T-cell (primary cell): ENCODE measurements around the gene PAN3. TPM values are rescaled to one million over a fixed set of nuclear protein-coding genes. Genes with fewer than 3 reads are reported as not detected.
"Not testable (repeated sequence)": the region's sequence is repeated elsewhere in the genome, so short reads cannot be mapped to it uniquely, and the experiment has no call there.

ENCODE experiments used
- ATAC-seq, 4 experiments: fragments of 200-7000 bp in 3 of 4; fragments of 150-1000 bp in 1 of 4; cut with Tn5 transposase; replicated peaks in 1 of 4; 1 replicate in 3 of 4; 2 replicates in 1 of 4; pipeline ENCODE4 v1.10.0; 2021; ENCODE audit warnings: moderate library complexity in 3 of 4, mild to moderate bottlenecking in 2 of 4, moderate number of reproducible peaks in 1 of 4
- CTCF ChIA-PET, 2 donors: fragments of 300-600 bp; sonication (Branson Sonifier 250); formaldehyde crosslinking; loops; one replicate each; lab custom pipeline; 2022; ENCODE audit warnings: antibody characterized with exemption in 2 of 2; lab: Charles Lee
- POLR2A ChIA-PET, 2 donors: fragments of 300-600 bp; sonication (Branson Sonifier 250); formaldehyde crosslinking; loops; one replicate each; lab custom pipeline; 2022; ENCODE audit warnings: antibody characterized with exemption in 2 of 2; lab: Charles Lee
- DNase-seq, 35 experiments: peaks; one replicate each; pipeline versions ENCODE4 v3.0.0 to v3.0.0-alpha.2; 2013 to 2023
- H3K27ac ChIP-seq: one replicate; pipeline ENCODE4 v1.5.1; 2013; ENCODE audit warnings: low read length
- H3K27me3 ChIP-seq, 2 experiments: replicated peaks in 1 of 2; 1 replicate in 1 of 2; 2 replicates in 1 of 2; pipeline versions ENCODE4 v1.6.1 to v1.7.0; 2013; ENCODE audit warnings: low read length in 1 of 2, mixed read lengths in 1 of 2; ENCODE audit not compliant: control insufficient read depth in 2 of 2, insufficient read depth in 2 of 2; ENCODE audit errors: extremely low read depth in 1 of 2
- H3K36me3 ChIP-seq, 2 donors: 1 replicate in 1 of 2; 2 replicates in 1 of 2; pipeline versions ENCODE4 v1.6.1 to v1.7.0; 2013; ENCODE audit warnings: low read length in 1 of 2; ENCODE audit not compliant: control insufficient read depth in 2 of 2, insufficient read depth in 1 of 2; ENCODE audit errors: extremely low read depth in 1 of 2
- H3K4me1 ChIP-seq, 2 experiments: 1 replicate in 1 of 2; 2 replicates in 1 of 2; pipeline versions ENCODE4 v1.6.1 to v1.7.0; 2013; ENCODE audit warnings: low read length in 2 of 2, mixed read lengths in 1 of 2; ENCODE audit not compliant: insufficient read depth in 2 of 2, control insufficient read depth in 1 of 2; ENCODE audit errors: extremely low read depth in 1 of 2
- H3K4me3 ChIP-seq, 2 donors: 1 replicate in 1 of 2; 2 replicates in 1 of 2; pipeline versions ENCODE4 v1.5.1 to v1.7.0; 2013; ENCODE audit warnings: mild to moderate bottlenecking in 2 of 2, low read length in 1 of 2, moderate library complexity in 1 of 2; ENCODE audit not compliant: control insufficient read depth in 1 of 2; ENCODE audit errors: extremely low read depth in 1 of 2
- H3K9me3 ChIP-seq: 2 replicates; pipeline ENCODE4 v1.7.0; 2013
- H3K27ac Mint-ChIP-seq, 2 donors: one replicate each; pipeline ENCODE4 v1.8.0; 2020 to 2021; ENCODE audit warnings: mild to moderate bottlenecking in 2 of 2, mixed read lengths in 2 of 2
- H3K27me3 Mint-ChIP-seq, 2 donors: one replicate each; pipeline ENCODE4 v1.8.0; 2021 to 2022; ENCODE audit warnings: mixed read lengths in 2 of 2
- H3K36me3 Mint-ChIP-seq: one replicate; pipeline ENCODE4 v1.8.0; 2021; ENCODE audit warnings: mixed read lengths
- H3K4me1 Mint-ChIP-seq, 3 donors: one replicate each; pipeline ENCODE4 v1.8.0; 2020 to 2022; ENCODE audit warnings: mixed read lengths in 3 of 3, mild to moderate bottlenecking in 1 of 3
- H3K4me3 Mint-ChIP-seq, 3 donors: one replicate each; pipeline ENCODE4 v1.8.0; 2020 to 2022; ENCODE audit warnings: mild to moderate bottlenecking in 3 of 3, mixed read lengths in 3 of 3, moderate library complexity in 3 of 3
- H3K9me3 Mint-ChIP-seq, 3 donors: one replicate each; pipeline ENCODE4 v1.8.0; 2020 to 2022; ENCODE audit warnings: mixed read lengths in 3 of 3
- WGBS: methylation state at CpG from one replicate; pipeline ENCODE4 v1.1.5; 2013; ENCODE audit warnings: missing lambda C conversion rate; ENCODE audit not compliant: insufficient coverage; 5-methylcytosine and 5-hydroxymethylcytosine counted together
- total RNA-seq, 35 experiments: library from RNA in 6 of 35; stranded (reverse) in 6 of 35; fragments of 120-200 nt in 1 of 35; gene quantifications; one replicate each; pipeline versions ENCODE4 v1.2.1 to v1.2.4 and lab custom pipeline; 2013 to 2026

The PAN3 gene
- total RNA-seq, 5 donors from 2014 or later (not counting 1 experiment from before 2014, with no cell fraction given): 62.9 to 79.6 (median 69.3) TPM

GRCh38 chr13:28099396-28100149, 38.8 kb upstream of the PAN3 start:
- ATAC-seq (peak in 1 of 4 experiments; percentile 14), DNase-seq (no peak)
- peaks cover 37 to 63% of the 10 kb centered on the region in 2 donors for H3K27me3 Mint-ChIP-seq
- peak overlapping the region in 1 of 2 donors; percentile 76 for H3K4me3 ChIP-seq
- H3K4me3 Mint-ChIP-seq: peak overlapping the region; percentile 65 to 79 (median 67)
- peaks cover 0 to 14% of the 10 kb centered on the region in 2 experiments for H3K4me1 ChIP-seq
- no peaks in the 10 kb centered on the region for H3K9me3 Mint-ChIP-seq
- ChIA-PET CTCF (interaction anchor here in 1 of 2 donors (0.6 kb wide), 1 partner anchor 15 kb away, joined by 4 read pairs; no protein-coding TSS in a partner anchor), POLR2A (interaction anchor here in 1 of 2 donors (0.7 kb wide), 1 partner anchor 31 kb away, joined by 3 read pairs; no protein-coding TSS in a partner anchor)
- H3K27ac ChIP-seq: no peak overlapping the region
- H3K27ac Mint-ChIP-seq: no peak overlapping the region
- WGBS: 4% methylated on average over 21 of the region's 35 CpGs
- H3K4me1 Mint-ChIP-seq: peaks cover 5 to 10% (median 9%) of the 10 kb centered on the region in 3 donors
- no peaks in the 10 kb centered on the region for H3K9me3 ChIP-seq
- no peaks in the 10 kb centered on the region for H3K36me3 Mint-ChIP-seq
- no peaks in the 10 kb centered on the region for H3K36me3 ChIP-seq
- peaks cover 0 to 43% of the 10 kb centered on the region in 2 experiments for H3K27me3 ChIP-seq

DNA sequence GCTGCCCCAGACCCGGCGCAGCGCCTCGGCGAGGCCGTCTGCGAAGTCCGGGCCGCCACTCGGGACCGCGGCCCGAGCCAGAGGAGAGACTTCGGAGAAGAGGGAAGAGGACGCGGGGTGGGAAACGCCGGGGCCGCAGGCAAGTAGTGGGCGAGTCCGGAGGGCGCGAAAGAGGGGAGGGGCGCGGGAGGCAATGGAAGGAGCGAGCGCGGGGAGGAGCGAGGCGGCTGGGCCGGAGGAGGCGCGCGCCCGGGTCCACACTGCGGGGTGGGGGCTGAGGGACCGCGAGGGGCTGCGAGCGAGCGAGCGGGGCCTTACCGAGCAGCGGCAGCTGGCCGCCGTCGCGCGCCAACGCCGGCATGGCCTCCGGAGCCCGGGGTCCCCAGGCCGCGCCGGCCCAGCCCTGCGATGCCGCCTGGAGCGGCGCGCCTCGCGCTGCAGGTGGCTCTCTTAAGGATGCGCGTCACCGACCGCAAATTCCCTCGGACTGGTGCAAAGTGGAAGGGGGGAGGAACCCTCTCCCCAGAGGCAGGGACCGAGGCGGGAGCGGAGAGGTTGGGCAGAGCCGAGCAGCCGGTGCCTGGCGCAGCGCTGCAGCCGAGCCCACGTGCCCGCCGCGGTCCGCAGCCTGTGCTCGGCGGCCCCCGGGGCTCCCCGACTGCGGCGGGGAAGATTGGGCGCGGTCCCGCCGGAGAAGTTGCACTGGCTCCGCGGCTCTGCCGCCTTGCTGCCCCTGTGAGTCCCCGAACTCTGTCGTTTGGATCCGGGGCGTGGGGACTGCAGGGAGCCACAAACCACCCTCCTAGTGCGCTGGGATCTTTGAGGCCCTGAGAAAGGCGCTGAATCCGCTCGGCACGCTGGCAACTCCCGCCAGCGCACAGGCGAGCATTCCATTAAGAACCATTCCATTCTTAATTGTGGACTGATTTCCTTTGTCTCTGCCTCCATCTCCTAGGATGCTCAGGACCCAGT, 37.9 kb upstream of the PAN3 start, which contains the start of gene FLT3:
FLT3 (minus strand) TSS at position 427 of the 972 bp plus-strand sequence; CDS start at position 361, 66 bp downstream.
- peaks cover 0 to 14% of the 10 kb centered on the region in 2 experiments for H3K4me1 ChIP-seq
- no peaks in the 10 kb centered on the region for H3K9me3 ChIP-seq
- Mint-ChIP-seq H3K4me1 (peaks cover 5 to 10% (median 9%) of the 10 kb centered on the region in 3 donors), H3K27me3 (peaks cover 35 to 66% of the 10 kb centered on the region in 2 donors), H3K36me3 (no peaks in the 10 kb centered on the region), H3K9me3 (no peaks in the 10 kb centered on the region), H3K27ac (no peak within 1 kb of the TSS), H3K4me3 (peak within 1 kb of the TSS; percentile 65 to 79 (median 67))
- WGBS: 2% methylated on average over 106 of the region's 106 CpGs
- DNase-seq (peak in 19 of 35 experiments; percentile 0 to 40 (median 4)), ATAC-seq (peak; percentile 63 to 72 (median 67))
- POLR2A ChIA-PET: no interaction called here
- CTCF ChIA-PET: no interaction called here
- H3K27ac ChIP-seq: no peak within 1 kb of the TSS
- peak within 1 kb of the TSS in 1 of 2 donors; percentile 76 for H3K4me3 ChIP-seq
- H3K36me3 ChIP-seq: no peaks in the 10 kb centered on the region
- peaks cover 0 to 41% of the 10 kb centered on the region in 2 experiments for H3K27me3 ChIP-seq

GRCh38 chr13:28101886-28102285, 36.5 kb upstream of the PAN3 start:
- 100% methylated on average over 2 of the region's 4 CpGs for WGBS
- H3K4me1 Mint-ChIP-seq, CTCF ChIA-PET: not testable (repeated sequence)

GRCh38 chr13:28106976-28107375, 31.4 kb upstream of the PAN3 start:
- Histone ChIP-seq H3K9me3 (no peaks in the 10 kb centered on the region), H3K27me3 (peaks cover 0 to 17% of the 10 kb centered on the region in 2 experiments), H3K27ac (no peak overlapping the region), H3K4me1 (no peaks in the 10 kb centered on the region), H3K36me3 (no peaks in the 10 kb centered on the region), H3K4me3 (no peak overlapping the region)
- H3K27me3 Mint-ChIP-seq: peaks cover 15 to 26% of the 10 kb centered on the region in 2 donors
- WGBS: no CpG with 5 or more reads among the region's 1 CpG
- no peak for ATAC-seq
- no peaks in the 10 kb centered on the region for H3K4me1 Mint-ChIP-seq
- ChIA-PET POLR2A (no interaction called here), CTCF (no interaction called here)
- DNase-seq: no peak
- no peak overlapping the region for H3K4me3 Mint-ChIP-seq
- H3K27ac Mint-ChIP-seq: no peak overlapping the region
- no peaks in the 10 kb centered on the region for H3K9me3 Mint-ChIP-seq
- no peaks in the 10 kb centered on the region for H3K36me3 Mint-ChIP-seq

More at GRCh38 chr13:28101886-28102285, 36.5 kb upstream of the PAN3 start:
- H3K36me3 ChIP-seq, H3K36me3 Mint-ChIP-seq, ATAC-seq, H3K9me3 Mint-ChIP-seq, H3K27ac Mint-ChIP-seq, H3K4me3 ChIP-seq, H3K27ac ChIP-seq, H3K4me3 Mint-ChIP-seq, H3K9me3 ChIP-seq, POLR2A ChIA-PET, DNase-seq: not testable (repeated sequence)
- Histone ChIP-seq H3K27me3 (peaks cover 0 to 32% of the 10 kb centered on the region in 2 experiments), H3K4me1 (peaks cover 0 to 14% of the 10 kb centered on the region in 2 experiments)
- peaks cover 30 to 61% of the 10 kb centered on the region in 2 donors for H3K27me3 Mint-ChIP-seq

GRCh38 chr13:28110414-28110813, 27.9 kb upstream of the PAN3 start:
- Histone ChIP-seq H3K4me3 (no peak overlapping the region), H3K27ac (no peak overlapping the region), H3K4me1 (no peaks in the 10 kb centered on the region), H3K9me3 (no peaks in the 10 kb centered on the region), H3K27me3 (peaks cover 0 to 7% of the 10 kb centered on the region in 2 experiments), H3K36me3 (no peaks in the 10 kb centered on the region)
- DNase-seq: no peak
- CTCF ChIA-PET: no interaction called here
- H3K9me3 Mint-ChIP-seq: no peaks in the 10 kb centered on the region
- H3K4me3 Mint-ChIP-seq: no peak overlapping the region
- no peak for ATAC-seq
- peaks cover 3 to 7% of the 10 kb centered on the region in 2 donors for H3K27me3 Mint-ChIP-seq
- no peaks in the 10 kb centered on the region for H3K4me1 Mint-ChIP-seq
- no peak overlapping the region for H3K27ac Mint-ChIP-seq
- WGBS: 100% methylated on average over 1 of the region's 3 CpGs
- POLR2A ChIA-PET: no interaction called here
- H3K36me3 Mint-ChIP-seq: no peaks in the 10 kb centered on the region

GRCh38 chr13:28116736-28117135, 21.6 kb upstream of the PAN3 start:
- Histone ChIP-seq H3K36me3 (no peaks in the 10 kb centered on the region), H3K9me3 (no peaks in the 10 kb centered on the region), H3K27me3 (peaks cover 0 to 10% of the 10 kb centered on the region in 2 experiments), H3K4me1 (no peaks in the 10 kb centered on the region), H3K27ac (no peak overlapping the region), H3K4me3 (no peak overlapping the region)
- Mint-ChIP-seq H3K4me1 (peaks cover 0 to 2% (median 0%) of the 10 kb centered on the region in 3 donors), H3K27me3 (peaks cover 4 to 8% of the 10 kb centered on the region in 2 donors), H3K9me3 (no peaks in the 10 kb centered on the region), H3K4me3 (no peak overlapping the region), H3K27ac (no peak overlapping the region), H3K36me3 (no peaks in the 10 kb centered on the region)
- no peak for ATAC-seq
- POLR2A ChIA-PET: no interaction called here
- CTCF ChIA-PET: no interaction called here
- no peak for DNase-seq
- WGBS: no CpG with 5 or more reads among the region's 1 CpG
